Breast epithelium (tissue), 4 donors: ENCODE data around the gene SORBS2. TPM values are rescaled to one million over a fixed set of nuclear protein-coding genes. Genes with fewer than 3 reads are reported as not detected.

ENCODE experiments used
- DNase-seq, 2 donors: peaks; one replicate each; pipeline ENCODE4 v3.0.0-alpha.2; 2019; ENCODE audit warnings: low spot score in 2 of 2
- H3K27ac ChIP-seq, 2 donors: fragments of 200-600 bp; sonication (generic) in 1 of 2; one replicate each; pipeline ENCODE4 v1.5.1; 2016 to 2019; ENCODE audit warnings: mild to moderate bottlenecking in 1 of 2
- H3K27me3 ChIP-seq, 2 donors: fragments of 200-600 bp; sonication (generic) in 1 of 2; one replicate each; pipeline versions ENCODE4 v1.5.1 to v1.6.0; 2017 to 2019; ENCODE audit warnings: control low read depth in 1 of 2, mild to moderate bottlenecking in 1 of 2
- H3K36me3 ChIP-seq: fragments of 200-600 bp; one replicate; pipeline ENCODE4 v1.5.1; 2019
- H3K4me1 ChIP-seq, 2 donors: fragments of 200-600 bp; sonication (generic); one replicate each; pipeline ENCODE4 v1.5.1; 2016 to 2019; ENCODE audit warnings: control low read depth in 1 of 2
- H3K4me3 ChIP-seq, 3 donors: fragments of 200-600 bp; sonication (generic); 1 replicate in 2 of 3; 2 replicates in 1 of 3; pipeline ENCODE4 v1.5.1; 2016 to 2019; ENCODE audit warnings: mild to moderate bottlenecking in 3 of 3, moderate library complexity in 2 of 3
- H3K9me3 ChIP-seq, 2 donors: fragments of 200-600 bp; sonication (generic) in 1 of 2; one replicate each; pipeline ENCODE4 v1.5.1; 2016 to 2019; ENCODE audit warnings: control low read depth in 1 of 2
- POLR2A ChIP-seq: fragments of 450-650 bp; IDR thresholded peaks from one replicate; pipeline ENCODE4 v1.6.1; 2016; ENCODE audit warnings: antibody characterized with exemption, mild to moderate bottlenecking, moderate library complexity
- POLR2AphosphoS5 ChIP-seq, 3 donors: sonication (generic); formaldehyde crosslinking; IDR thresholded peaks; one replicate each; pipeline ENCODE4 v1.6.1; 2017; ENCODE audit warnings: antibody characterized with exemption in 3 of 3
- intact Hi-C: fragments of 100-400 bp; cut with DNase I; formaldehyde crosslinking; loops from one replicate; pipeline ENCODE4 v1.15.1; 2023; ENCODE audit warnings: low total_unique reads
- total RNA-seq, 3 donors: library from RNA; depleted of rRNA; stranded (reverse); fragments of >200 nt; gene quantifications; one replicate each; pipeline ENCODE4 v1.1.0, GENCODE V29; 2016
- TF ChIP-seq, protein P1 (sequence below), 3 donors: fragments of 450-650 bp; IDR thresholded peaks; one replicate each; pipeline ENCODE4 v1.5.1; 2016 to 2017; ENCODE audit warnings: antibody characterized with exemption in 3 of 3, mild to moderate bottlenecking in 3 of 3, moderate library complexity in 3 of 3

SORBS2 gene
- total RNA-seq, 3 donors from 2014 or later: 21.8 to 132 (median 105) TPM

- Histone ChIP-seq H3K27me3 (no peaks in the 10 kb centered on the region), H3K36me3 (no peaks in the 10 kb centered on the region), H3K27ac (no peak overlapping the region), H3K9me3 (peaks cover 0 to 7% of the 10 kb centered on the region in 2 donors), H3K4me1 (no peaks in the 10 kb centered on the region), H3K4me3 (no peak overlapping the region)
- no peak for DNase-seq
- intact Hi-C loops: no loop called here
- TF ChIP-seq POLR2AphosphoS5 (IDR thresholded peaks at IDR 0.05) (no peak), POLR2A (no peak)
- TF ChIP-seq, protein P1, sequence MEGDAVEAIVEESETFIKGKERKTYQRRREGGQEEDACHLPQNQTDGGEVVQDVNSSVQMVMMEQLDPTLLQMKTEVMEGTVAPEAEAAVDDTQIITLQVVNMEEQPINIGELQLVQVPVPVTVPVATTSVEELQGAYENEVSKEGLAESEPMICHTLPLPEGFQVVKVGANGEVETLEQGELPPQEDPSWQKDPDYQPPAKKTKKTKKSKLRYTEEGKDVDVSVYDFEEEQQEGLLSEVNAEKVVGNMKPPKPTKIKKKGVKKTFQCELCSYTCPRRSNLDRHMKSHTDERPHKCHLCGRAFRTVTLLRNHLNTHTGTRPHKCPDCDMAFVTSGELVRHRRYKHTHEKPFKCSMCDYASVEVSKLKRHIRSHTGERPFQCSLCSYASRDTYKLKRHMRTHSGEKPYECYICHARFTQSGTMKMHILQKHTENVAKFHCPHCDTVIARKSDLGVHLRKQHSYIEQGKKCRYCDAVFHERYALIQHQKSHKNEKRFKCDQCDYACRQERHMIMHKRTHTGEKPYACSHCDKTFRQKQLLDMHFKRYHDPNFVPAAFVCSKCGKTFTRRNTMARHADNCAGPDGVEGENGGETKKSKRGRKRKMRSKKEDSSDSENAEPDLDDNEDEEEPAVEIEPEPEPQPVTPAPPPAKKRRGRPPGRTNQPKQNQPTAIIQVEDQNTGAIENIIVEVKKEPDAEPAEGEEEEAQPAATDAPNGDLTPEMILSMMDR (IDR thresholded peaks at IDR 0.05): peak in 1 of 3 donors; percentile 14
Measured at GRCh38 chr4:185634066-185634652, 177.8 kb downstream of the SORBS2 start.

GRCh38 chr4:185626798-185627197, 185.2 kb downstream of the SORBS2 start:
- Histone ChIP-seq H3K9me3 (no peaks in the 10 kb centered on the region), H3K27ac (no peak overlapping the region), H3K27me3 (no peaks in the 10 kb centered on the region), H3K4me3 (no peak overlapping the region), H3K36me3 (no peaks in the 10 kb centered on the region), H3K4me1 (no peaks in the 10 kb centered on the region)
- TF ChIP-seq, protein P1 (IDR thresholded peaks at IDR 0.05): no peak
- TF ChIP-seq POLR2A: no peak
- TF ChIP-seq POLR2AphosphoS5 (IDR thresholded peaks at IDR 0.05): no peak
- no peak for DNase-seq
- intact Hi-C loops: no loop called here

DNA sequence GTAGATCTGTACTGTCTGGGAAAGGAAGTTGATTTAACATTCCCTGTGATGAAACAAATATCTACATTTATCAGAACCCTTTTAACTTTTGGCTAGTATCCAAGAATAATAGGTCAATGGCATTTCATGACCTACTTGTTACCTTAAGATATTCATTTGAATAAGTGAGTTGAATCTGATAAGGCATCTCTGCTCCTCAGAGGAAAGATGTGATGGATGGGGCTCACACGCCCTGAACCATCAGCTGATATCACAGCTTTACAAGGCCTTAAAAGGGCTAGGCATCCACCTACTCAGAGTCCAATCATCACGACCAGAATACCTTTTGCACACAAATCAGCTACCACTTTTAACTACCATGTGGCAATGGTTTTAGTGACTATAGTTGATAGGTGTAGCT, 186.5 kb downstream of the SORBS2 start:
- Histone ChIP-seq H3K27ac (no peak overlapping the region), H3K4me1 (no peaks in the 10 kb centered on the region), H3K27me3 (no peaks in the 10 kb centered on the region), H3K4me3 (no peak overlapping the region), H3K9me3 (no peaks in the 10 kb centered on the region), H3K36me3 (no peaks in the 10 kb centered on the region)
- no peak for DNase-seq
- TF ChIP-seq, protein P1 (IDR thresholded peaks at IDR 0.05): no peak
- TF ChIP-seq POLR2A (no peak), POLR2AphosphoS5 (IDR thresholded peaks at IDR 0.05) (no peak)
- intact Hi-C loops: no loop called here

DNA sequence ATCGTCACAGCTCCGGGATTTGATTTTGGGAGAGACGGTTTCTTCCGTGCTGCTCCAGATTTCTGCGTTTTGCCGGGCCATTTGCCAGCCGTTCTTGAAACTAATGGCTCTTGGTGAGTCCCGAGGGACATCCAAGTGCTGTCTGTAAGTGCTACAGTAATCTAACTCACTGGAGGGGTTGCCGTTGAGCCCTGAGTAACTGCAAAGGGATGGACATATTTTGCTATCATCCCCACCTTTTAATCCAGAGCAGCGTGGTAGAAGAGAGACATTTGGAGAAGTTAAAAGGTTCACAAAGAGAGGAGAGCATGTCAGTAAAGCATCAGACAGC, 187.8 kb downstream of the SORBS2 start:
- no peaks in the 10 kb centered on the region for H3K4me1 ChIP-seq
- H3K27ac ChIP-seq: no peak overlapping the region
- no peaks in the 10 kb centered on the region for H3K27me3 ChIP-seq
- TF ChIP-seq POLR2AphosphoS5 (IDR thresholded peaks at IDR 0.05) (no peak), POLR2A (no peak)
- TF ChIP-seq, protein P1 (IDR thresholded peaks at IDR 0.05): no peak
- H3K36me3 ChIP-seq: no peaks in the 10 kb centered on the region
- no peak for DNase-seq
- H3K4me3 ChIP-seq: no peak overlapping the region
- intact Hi-C loops: no loop called here
- H3K9me3 ChIP-seq: no peaks in the 10 kb centered on the region

DNA sequence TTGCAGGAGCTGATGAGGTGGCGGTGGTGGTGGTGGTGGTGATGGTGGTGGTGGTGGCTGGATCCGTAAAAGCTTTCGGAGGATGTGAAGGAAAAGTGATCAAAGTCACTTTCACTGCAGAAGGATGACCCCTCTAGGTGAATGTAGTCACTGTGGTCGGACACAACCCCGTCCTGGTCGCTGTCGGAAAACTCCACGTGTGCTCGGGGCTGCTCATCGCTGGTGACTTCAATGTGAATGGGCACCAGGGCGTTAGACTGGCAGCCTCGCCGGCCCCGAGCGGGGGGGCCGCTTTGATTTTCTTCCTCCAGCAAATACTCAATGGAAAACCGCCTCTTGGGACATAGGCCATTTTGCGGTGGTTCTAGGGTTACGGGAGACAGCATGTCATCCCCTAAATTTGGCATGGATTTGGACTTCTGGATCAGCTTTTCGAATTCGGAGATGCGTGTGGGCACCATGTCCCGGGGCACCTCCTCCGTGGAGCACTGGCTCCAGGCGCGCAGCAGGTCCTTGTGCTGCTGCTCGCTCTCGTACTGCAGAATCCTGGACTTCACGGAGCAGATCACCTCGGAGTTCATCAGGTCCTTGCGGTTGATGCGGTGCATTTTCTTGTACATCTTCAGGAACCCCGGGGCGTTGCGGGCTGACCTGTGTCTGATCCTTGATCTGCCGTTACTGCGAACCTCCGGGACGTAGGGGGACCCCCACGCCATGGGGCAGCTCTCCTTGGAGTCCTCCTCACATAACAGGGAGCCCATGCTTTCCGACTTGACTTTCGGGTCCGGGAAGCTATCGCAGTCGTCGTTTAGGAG, 188.3 kb downstream of the SORBS2 start:
- DNase-seq: no peak
- Histone ChIP-seq H3K9me3 (no peaks in the 10 kb centered on the region), H3K36me3 (no peaks in the 10 kb centered on the region), H3K27ac (no peak overlapping the region), H3K4me3 (no peak overlapping the region), H3K27me3 (no peaks in the 10 kb centered on the region), H3K4me1 (no peaks in the 10 kb centered on the region)
- TF ChIP-seq POLR2A (no peak), POLR2AphosphoS5 (IDR thresholded peaks at IDR 0.05) (no peak)
- TF ChIP-seq, protein P1 (IDR thresholded peaks at IDR 0.05): no peak
- intact Hi-C loops: no loop called here
